Keratinocyte (primary cell): ENCODE results near the gene KATNBL1.
A peak's percentile ranks its signal among the peaks of the same experiment; 100 is the strongest.

ENCODE experiments used
- CTCF ChIP-seq, 3 experiments: IDR thresholded peaks in 1 of 3; conservative IDR thresholded peaks in 1 of 3; optimal IDR thresholded peaks in 1 of 3; 2 replicates in 2 of 3; 3 replicates in 1 of 3; pipeline versions ENCODE3 to v1.5.1; 2011; ENCODE audit warnings: low read length in 3 of 3, mild to moderate bottlenecking in 3 of 3, moderate library complexity in 2 of 3, control low read depth in 1 of 3, inconsistent platforms in 1 of 3; ENCODE audit not compliant: insufficient read depth in 2 of 3; ENCODE audit errors: extremely low read depth in 1 of 3
- EZH2 ChIP-seq: IDR thresholded peaks from one replicate; pipeline ENCODE4 v1.6.1; 2012; ENCODE audit warnings: inconsistent platforms, mild to moderate bottlenecking, low read length, moderate library complexity

GRCh38 chr15:34109797-34110663, 99.9 kb downstream of the KATNBL1 start:
- TF ChIP-seq EZH2 (no peak), CTCF (optimal IDR thresholded peaks at IDR 0.05 in 1 of 3, IDR thresholded peaks at IDR 0.05 in 1 of 3, conservative IDR thresholded peaks at IDR 0.05 in 1 of 3; ENCODE audit: extremely low read depth in 1 of 3, insufficient read depth in 2 of 3, low read length in 3 of 3) (peak in 2 of 3 experiments; percentile 53 to 54)
